H9 (cell line): Measurements from ENCODE around the gene CDCP2. TPM values are rescaled to one million over a fixed set of nuclear protein-coding genes. Genes with fewer than 3 reads are reported as not detected.

ENCODE experiments used
- DNase-seq: peaks from one replicate; pipeline ENCODE4 v3.0.0-alpha.2; 2017
- H2AFZ ChIP-seq: one replicate; pipeline ENCODE4 v1.6.1; 2013; ENCODE audit warnings: mild to moderate bottlenecking, low read length, control low read depth, moderate library complexity
- H2AK5ac ChIP-seq: 2 replicates; pipeline ENCODE4 v1.6.1; 2013; ENCODE audit warnings: low read length, control low read depth, mixed read lengths; ENCODE audit not compliant: insufficient read length
- H2BK120ac ChIP-seq: one replicate; pipeline ENCODE4 v1.6.1; 2013; ENCODE audit warnings: low read depth, mild to moderate bottlenecking, low read length, control low read depth, inconsistent platforms; ENCODE audit not compliant: poor library complexity, severe bottlenecking
- H2BK12ac ChIP-seq: 2 replicates; pipeline ENCODE4 v1.6.1; 2013; ENCODE audit warnings: low read length, control low read depth, mixed read lengths, low read depth; ENCODE audit not compliant: insufficient read length
- H2BK15ac ChIP-seq: 2 replicates; pipeline ENCODE4 v1.6.1; 2013; ENCODE audit warnings: low read depth, low read length, control low read depth
- H2BK20ac ChIP-seq: one replicate; pipeline ENCODE4 v1.6.1; 2013; ENCODE audit warnings: low read depth, mild to moderate bottlenecking, low read length, control low read depth, inconsistent platforms; ENCODE audit not compliant: poor library complexity, severe bottlenecking
- H2BK5ac ChIP-seq: 2 replicates; pipeline ENCODE4 v1.6.1; 2013; ENCODE audit warnings: low read length, control low read depth, mixed read lengths; ENCODE audit not compliant: insufficient read length
- H3K14ac ChIP-seq: 2 replicates; pipeline ENCODE4 v1.6.1; 2013; ENCODE audit warnings: low read length, control low read depth; ENCODE audit not compliant: insufficient read depth
- H3K18ac ChIP-seq: 2 replicates; pipeline ENCODE4 v1.6.1; 2013; ENCODE audit warnings: low read depth, mild to moderate bottlenecking, mixed read lengths, low read length, control low read depth; ENCODE audit not compliant: insufficient read length
- H3K23ac ChIP-seq: 2 replicates; pipeline ENCODE4 v1.6.1; 2013; ENCODE audit warnings: low read length, control low read depth, mixed read lengths, low read depth; ENCODE audit not compliant: insufficient read length
- H3K23me2 ChIP-seq: 2 replicates; pipeline ENCODE4 v1.6.1; 2013; ENCODE audit warnings: low read depth, mild to moderate bottlenecking, mixed read lengths, low read length, control low read depth; ENCODE audit not compliant: insufficient read length, poor library complexity, severe bottlenecking
- H3K27ac ChIP-seq: 2 replicates; pipeline ENCODE4 v1.5.1; 2013; ENCODE audit warnings: low read length, control low read depth, mixed read lengths, low read depth; ENCODE audit not compliant: insufficient read length
- H3K27me3 ChIP-seq: 2 replicates; pipeline ENCODE4 v1.6.1; 2013; ENCODE audit warnings: low read length, control low read depth, inconsistent platforms; ENCODE audit not compliant: insufficient read depth
- H3K4ac ChIP-seq: 2 replicates; pipeline ENCODE4 v1.6.1; 2013; ENCODE audit warnings: low read depth, mild to moderate bottlenecking, control low read depth, inconsistent platforms, low read length, moderate library complexity
- H3K4me1 ChIP-seq: 2 replicates; pipeline ENCODE4 v1.6.1; 2013; ENCODE audit warnings: low read length, control low read depth, inconsistent platforms; ENCODE audit not compliant: insufficient read depth
- H3K4me2 ChIP-seq: 2 replicates; pipeline ENCODE4 v1.6.1; 2013; ENCODE audit warnings: low read length, control low read depth, mixed read lengths; ENCODE audit not compliant: insufficient read length, insufficient read depth
- H3K56ac ChIP-seq: 2 replicates; pipeline ENCODE4 v1.6.1; 2013; ENCODE audit warnings: low read depth, mild to moderate bottlenecking, mixed read lengths, low read length, control low read depth; ENCODE audit not compliant: insufficient read length
- H3K79me1 ChIP-seq: 2 replicates; pipeline ENCODE4 v1.6.1; 2013; ENCODE audit warnings: low read depth, mild to moderate bottlenecking, moderate library complexity, low read length, control low read depth, inconsistent platforms; ENCODE audit not compliant: insufficient read depth, poor library complexity, severe bottlenecking
- H3K79me2 ChIP-seq: 2 replicates; pipeline ENCODE4 v1.6.1; 2013; ENCODE audit warnings: low read length, control low read depth, inconsistent platforms; ENCODE audit not compliant: insufficient read depth
- H3K9ac ChIP-seq: 2 replicates; pipeline ENCODE4 v1.6.1; 2013; ENCODE audit warnings: low read length, control low read depth, mixed read lengths; ENCODE audit not compliant: insufficient read length; ENCODE audit errors: extremely low read depth
- H3K9me3 ChIP-seq: one replicate; pipeline ENCODE4 v1.6.1; 2013; ENCODE audit warnings: low read depth, low read length, inconsistent platforms; ENCODE audit not compliant: control insufficient read depth
- H3T11ph ChIP-seq: one replicate; pipeline ENCODE4 v1.6.1; 2013; ENCODE audit warnings: mild to moderate bottlenecking, low read length, control low read depth, inconsistent platforms
- H4K20me1 ChIP-seq: one replicate; pipeline ENCODE4 v1.6.1; 2013; ENCODE audit not compliant: control insufficient read depth, insufficient read length, insufficient read depth
- H4K5ac ChIP-seq: 2 replicates; pipeline ENCODE4 v1.6.1; 2013; ENCODE audit warnings: low read depth, mild to moderate bottlenecking, mixed read lengths, low read length, control low read depth; ENCODE audit not compliant: insufficient read length
- H4K8ac ChIP-seq: replicated peaks from 2 replicates; pipeline ENCODE4 v1.6.1; 2013; ENCODE audit warnings: low read length, control low read depth, mixed read lengths, low read depth; ENCODE audit not compliant: insufficient read length
- H4K91ac ChIP-seq: 2 replicates; pipeline ENCODE4 v1.6.1; 2013; ENCODE audit warnings: low read depth, mild to moderate bottlenecking, moderate library complexity, mixed read lengths, low read length, control low read depth; ENCODE audit not compliant: insufficient read length
- H3K27ac Mint-ChIP-seq, 3 experiments: 2 replicates in 2 of 3; 3 replicates in 1 of 3; pipeline ENCODE4 v1.8.0; 2020 to 2021; ENCODE audit warnings: mixed read lengths in 3 of 3, mild to moderate bottlenecking in 1 of 3, moderate library complexity in 1 of 3
- H3K27me3 Mint-ChIP-seq: 2 replicates; pipeline ENCODE4 v1.8.0; 2021; ENCODE audit warnings: low read depth, mild to moderate bottlenecking, moderate library complexity, mixed read lengths
- H3K36me3 Mint-ChIP-seq, 3 experiments: 2 replicates in 2 of 3; 3 replicates in 1 of 3; pipeline ENCODE4 v1.8.0; 2020 to 2021; ENCODE audit warnings: low read depth in 3 of 3, mixed read lengths in 3 of 3; ENCODE audit not compliant: insufficient read depth in 1 of 3
- H3K4me1 Mint-ChIP-seq, 2 experiments: 2 replicates each; pipeline ENCODE4 v1.8.0; 2020; ENCODE audit warnings: mixed read lengths in 2 of 2
- H3K4me3 Mint-ChIP-seq, 2 experiments: 2 replicates in 1 of 2; 3 replicates in 1 of 2; pipeline ENCODE4 v1.8.0; 2020 to 2021; ENCODE audit warnings: mild to moderate bottlenecking in 2 of 2, mixed read lengths in 2 of 2, moderate library complexity in 1 of 2
- H3K9me3 Mint-ChIP-seq, 2 experiments: 2 replicates in 1 of 2; 3 replicates in 1 of 2; pipeline ENCODE4 v1.8.0; 2020; ENCODE audit warnings: mild to moderate bottlenecking in 2 of 2, mixed read lengths in 2 of 2, moderate library complexity in 1 of 2
- WGBS: extraction: QIAGEN DNeasy Blood & Tissue Kit; methylation state at CpG from one replicate; pipeline ENCODE4 v1.1.7; 2013; ENCODE audit warnings: missing lambda C conversion rate, low lambda C conversion rate, mixed read lengths; ENCODE audit not compliant: insufficient read length; ENCODE audit errors: extremely low coverage; 5-methylcytosine and 5-hydroxymethylcytosine counted together
- total RNA-seq: library from RNA; stranded (reverse); gene quantifications from 2 replicates; pipeline ENCODE4 v1.2.1, GENCODE V29; 2021
- TF ChIP-seq, protein P1 (sequence below): fragments of 200-600 bp; sonication (generic); conservative IDR thresholded peaks from 3 replicates; pipeline ENCODE4 v1.8.0; 2021; ENCODE audit warnings: antibody characterized with exemption, mild to moderate bottlenecking

The CDCP2 gene
- total RNA-seq, 1 experiment from 2014 or later, result not detected

DNA sequence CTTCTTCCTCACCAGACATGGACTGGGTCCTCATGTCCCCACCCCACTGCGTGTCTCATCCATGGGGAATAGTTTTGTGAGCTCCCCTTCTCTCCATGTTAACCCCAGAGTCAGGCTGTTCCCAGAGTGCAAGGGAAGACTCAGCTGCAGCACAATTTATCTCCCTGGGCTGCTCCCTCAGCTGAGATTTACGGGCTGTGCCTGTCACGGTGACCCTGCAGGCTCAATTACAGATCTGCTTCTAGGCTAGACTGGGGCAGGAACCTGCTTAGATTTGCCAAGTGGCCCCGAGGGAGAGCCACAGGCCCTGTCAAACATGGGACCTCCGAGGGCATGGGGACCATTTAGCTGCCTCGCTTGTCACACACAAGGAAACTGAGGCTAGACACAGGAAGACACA lies 37.8 kb downstream of the CDCP2 start:
- no peaks in the 10 kb centered on the region; the same call in 1 of the 2 replicates for H3K27me3 Mint-ChIP-seq
- WGBS, result no CpG with 5 or more reads among the region's 6 CpGs
- Histone ChIP-seq H3K56ac (no peak overlapping the region), H3K4ac (no peak overlapping the region), H3K9me3 (no peaks in the 10 kb centered on the region), H4K91ac (no peak overlapping the region), H3T11ph (no peak overlapping the region), H3K23me2 (no peaks in the 10 kb centered on the region), H3K4me1 (no peaks in the 10 kb centered on the region), H3K23ac (no peak overlapping the region), H2BK5ac (no peak overlapping the region), H3K27ac (no peak overlapping the region), H4K5ac (no peak overlapping the region), H3K79me1 (no peaks in the 10 kb centered on the region), H2BK15ac (no peak overlapping the region), H2BK20ac (no peak overlapping the region), H3K14ac (no peak overlapping the region), H3K79me2 (no peaks in the 10 kb centered on the region), H2BK120ac (no peak overlapping the region), H2AK5ac (no peak overlapping the region), H2BK12ac (no peak overlapping the region), H2AFZ (no peak overlapping the region), H3K27me3 (no peaks in the 10 kb centered on the region), H3K4me2 (no peak overlapping the region), H4K8ac (no peak overlapping the region), H3K18ac (no peak overlapping the region), H4K20me1 (peaks cover 2% of the 10 kb centered on the region), H3K9ac (no peak overlapping the region)
- no peak overlapping the region for H3K4me3 Mint-ChIP-seq
- no peaks in the 10 kb centered on the region for H3K36me3 Mint-ChIP-seq
- TF ChIP-seq, protein P1, sequence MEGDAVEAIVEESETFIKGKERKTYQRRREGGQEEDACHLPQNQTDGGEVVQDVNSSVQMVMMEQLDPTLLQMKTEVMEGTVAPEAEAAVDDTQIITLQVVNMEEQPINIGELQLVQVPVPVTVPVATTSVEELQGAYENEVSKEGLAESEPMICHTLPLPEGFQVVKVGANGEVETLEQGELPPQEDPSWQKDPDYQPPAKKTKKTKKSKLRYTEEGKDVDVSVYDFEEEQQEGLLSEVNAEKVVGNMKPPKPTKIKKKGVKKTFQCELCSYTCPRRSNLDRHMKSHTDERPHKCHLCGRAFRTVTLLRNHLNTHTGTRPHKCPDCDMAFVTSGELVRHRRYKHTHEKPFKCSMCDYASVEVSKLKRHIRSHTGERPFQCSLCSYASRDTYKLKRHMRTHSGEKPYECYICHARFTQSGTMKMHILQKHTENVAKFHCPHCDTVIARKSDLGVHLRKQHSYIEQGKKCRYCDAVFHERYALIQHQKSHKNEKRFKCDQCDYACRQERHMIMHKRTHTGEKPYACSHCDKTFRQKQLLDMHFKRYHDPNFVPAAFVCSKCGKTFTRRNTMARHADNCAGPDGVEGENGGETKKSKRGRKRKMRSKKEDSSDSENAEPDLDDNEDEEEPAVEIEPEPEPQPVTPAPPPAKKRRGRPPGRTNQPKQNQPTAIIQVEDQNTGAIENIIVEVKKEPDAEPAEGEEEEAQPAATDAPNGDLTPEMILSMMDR, result no peak
- H3K4me1 Mint-ChIP-seq, result peaks cover 2 to 5% of the 10 kb centered on the region in 2 experiments; a peak in 3 of 4 replicates
- no peaks in the 10 kb centered on the region for H3K9me3 Mint-ChIP-seq
- no peak overlapping the region for H3K27ac Mint-ChIP-seq
- DNase-seq, result no peak
